ENCODE data around the gene GPD2. TPM values are rescaled to one million over a fixed set of nuclear protein-coding genes. Genes with fewer than 3 reads are reported as not detected.

GPD2 gene
- total RNA-seq, 4 donors from 2014 or later, result 78.0 to 127 (median 105) TPM

GRCh38 chr2:156466739-156467405 lies 30.7 kb downstream of the GPD2 start:
- H3K4me1 ChIP-seq, result peaks cover 48 to 50% of the 10 kb centered on the region in 2 donors
- intact Hi-C loops (cut with DNase I), result no loop called here
- TF ChIP-seq CTCF (IDR thresholded peaks at IDR 0.05), result no peak
- no peak for TF ChIP-seq POLR2A (IDR thresholded peaks at IDR 0.05)
- 26 to 28% methylated on average over 3 of the region's 3 CpGs for WGBS, 2 donors
- H3K36me3 ChIP-seq, result no peaks in the 10 kb centered on the region
- no peak overlapping the region for H3K4me3 ChIP-seq (replicated peaks in 1 of 3)
- H3K27me3 ChIP-seq, result no peaks in the 10 kb centered on the region
- H3K9me3 ChIP-seq, result no peaks in the 10 kb centered on the region
- peak overlapping the region; percentile 75 to 78 (median 78) for H3K27ac ChIP-seq
- DNase-seq, result peak; percentile 76 to 82

- Histone ChIP-seq H3K36me3 (no peaks in the 10 kb centered on the region), H3K27me3 (no peaks in the 10 kb centered on the region), H3K27ac (no peak overlapping the region), H3K4me3 (replicated peaks in 1 of 3) (no peak overlapping the region), H3K4me1 (peaks cover 24 to 25% of the 10 kb centered on the region in 2 donors), H3K9me3 (no peaks in the 10 kb centered on the region)
- no peak for TF ChIP-seq CTCF (IDR thresholded peaks at IDR 0.05)
- TF ChIP-seq POLR2A (IDR thresholded peaks at IDR 0.05), result no peak
- WGBS, 2 donors, result 60 to 63% methylated on average over 8 of the region's 8 CpGs
- DNase-seq, result no peak
- intact Hi-C loops (cut with DNase I), result no loop called here
Observed at GRCh38 chr2:156470975-156471583, 34.9 kb downstream of the GPD2 start.

- H3K4me1 ChIP-seq, result peaks cover 20 to 24% of the 10 kb centered on the region in 2 donors
- intact Hi-C loops (cut with DNase I), result no loop called here
- TF ChIP-seq CTCF (IDR thresholded peaks at IDR 0.05) (no peak), POLR2A (IDR thresholded peaks at IDR 0.05) (no peak)
- no peak overlapping the region for H3K4me3 ChIP-seq (replicated peaks in 1 of 3)
- DNase-seq, result no peak
- no peak overlapping the region for H3K27ac ChIP-seq
- H3K36me3 ChIP-seq, result no peaks in the 10 kb centered on the region
- no peaks in the 10 kb centered on the region for H3K9me3 ChIP-seq
- H3K27me3 ChIP-seq, result no peaks in the 10 kb centered on the region
Observed at GRCh38 chr2:156471762-156472161, 35.6 kb downstream of the GPD2 start.

DNA sequence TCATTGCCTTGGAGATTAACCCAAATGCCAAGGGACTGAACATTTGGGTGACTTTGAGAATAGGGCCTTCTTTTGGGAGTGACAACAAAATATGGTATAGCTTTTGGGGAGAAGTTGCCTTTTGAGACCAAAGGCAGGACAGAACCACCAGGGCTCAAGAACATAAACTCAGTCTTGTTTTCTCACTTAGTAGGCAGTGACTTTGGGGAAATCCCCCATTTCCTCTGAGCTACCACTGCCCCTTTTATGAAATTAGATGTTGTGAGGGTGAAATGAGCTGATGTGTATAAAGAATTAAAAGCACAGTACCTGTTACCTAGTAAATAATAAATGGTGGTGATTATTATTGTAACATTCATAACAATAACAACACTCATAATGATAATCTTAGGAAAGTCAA lies 36.5 kb downstream of the GPD2 start:
- Histone ChIP-seq H3K4me1 (peaks cover 15 to 24% of the 10 kb centered on the region in 2 donors), H3K4me3 (replicated peaks in 1 of 3) (no peak overlapping the region), H3K9me3 (no peaks in the 10 kb centered on the region), H3K36me3 (no peaks in the 10 kb centered on the region), H3K27me3 (no peaks in the 10 kb centered on the region), H3K27ac (no peak overlapping the region)
- intact Hi-C loops (cut with DNase I), result no loop called here
- no peak for DNase-seq
- TF ChIP-seq CTCF (IDR thresholded peaks at IDR 0.05) (no peak), POLR2A (IDR thresholded peaks at IDR 0.05) (no peak)

GRCh38 chr2:156473445-156473844 lies 37.3 kb downstream of the GPD2 start:
- no peaks in the 10 kb centered on the region for H3K9me3 ChIP-seq
- no peaks in the 10 kb centered on the region for H3K36me3 ChIP-seq
- intact Hi-C loops (cut with DNase I), result no loop called here
- no peaks in the 10 kb centered on the region for H3K27me3 ChIP-seq
- H3K4me1 ChIP-seq, result peaks cover 7 to 17% of the 10 kb centered on the region in 2 donors
- H3K4me3 ChIP-seq (replicated peaks in 1 of 3), result no peak overlapping the region
- WGBS, 2 donors, result 83 to 100% methylated on average over 1 of the region's 1 CpG
- H3K27ac ChIP-seq, result no peak overlapping the region
- TF ChIP-seq CTCF (IDR thresholded peaks at IDR 0.05) (no peak), POLR2A (IDR thresholded peaks at IDR 0.05) (no peak)
- DNase-seq, result no peak
